ENCODE measurements around the gene CWC15. TPM values are rescaled to one million over a fixed set of nuclear protein-coding genes. Genes with fewer than 3 reads are reported as not detected.
"Not testable (repeated sequence)": the region's sequence is repeated elsewhere in the genome, so short reads cannot be mapped to it uniquely, and the experiment has no call there.

CWC15 gene
- 10 to 100 TPM; 29.3 to 56.3 (median 35.3) TPM for polyA plus RNA-seq

DNA sequence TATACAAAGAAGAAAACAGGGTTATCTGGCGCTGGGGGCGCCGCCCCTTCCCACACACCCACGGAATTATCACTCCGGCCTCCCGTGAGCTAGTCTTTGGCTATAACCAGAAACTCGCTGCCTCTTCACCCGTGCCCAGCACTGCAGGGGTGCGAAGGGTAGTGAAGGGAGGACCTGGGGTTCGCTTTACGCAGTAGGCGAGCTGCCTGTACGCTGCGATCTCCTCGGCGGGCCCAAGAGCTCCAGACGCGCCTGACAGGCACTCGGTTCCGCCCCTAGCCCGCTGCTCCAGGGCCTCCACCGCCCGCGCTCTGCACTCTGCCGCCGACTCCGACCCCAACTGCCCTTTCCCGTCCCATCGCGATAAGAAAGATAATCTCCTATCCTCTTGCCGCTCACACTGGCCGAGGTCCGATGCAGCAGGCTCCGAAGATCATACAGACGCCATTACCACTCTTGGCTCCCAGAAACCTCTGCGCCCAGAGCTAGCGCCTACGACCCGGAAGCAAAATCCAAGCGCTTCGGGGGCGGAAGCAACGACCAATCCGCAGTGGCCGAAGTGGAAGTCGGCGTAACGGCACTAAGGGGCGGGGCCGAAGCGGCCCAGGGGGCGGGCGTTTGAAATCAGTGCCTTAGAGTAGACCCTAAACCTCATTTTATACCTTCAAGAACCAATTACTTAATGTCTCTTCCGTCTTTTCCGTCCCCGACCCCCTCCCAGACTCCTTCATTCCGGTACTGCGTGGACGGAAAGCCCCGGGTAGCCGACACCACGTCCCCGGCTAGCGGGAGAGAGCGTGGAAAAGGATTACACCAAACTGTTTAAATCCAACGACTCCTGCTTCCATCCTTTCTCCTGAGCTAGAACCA is at the start of gene CWC15, which contains the start of gene KDM4D:
Gene CWC15, minus strand, starts transcription at position 458 of the 870 bp plus-strand sequence. CDS start 1,371 bp downstream, outside the sequence.
Gene KDM4D, plus strand, starts transcription at position 611 of the 870 bp plus-strand sequence. CDS start 23,664 bp downstream, outside the sequence.
- no peak within 1 kb of the TSS for H3K27ac ChIP-seq (ENCODE audit: low read depth, low read length)
- 0 to 1% (median 0%) methylated on average over 65 to 66 of the region's 66 CpGs for WGBS, 3 donors

DNA sequence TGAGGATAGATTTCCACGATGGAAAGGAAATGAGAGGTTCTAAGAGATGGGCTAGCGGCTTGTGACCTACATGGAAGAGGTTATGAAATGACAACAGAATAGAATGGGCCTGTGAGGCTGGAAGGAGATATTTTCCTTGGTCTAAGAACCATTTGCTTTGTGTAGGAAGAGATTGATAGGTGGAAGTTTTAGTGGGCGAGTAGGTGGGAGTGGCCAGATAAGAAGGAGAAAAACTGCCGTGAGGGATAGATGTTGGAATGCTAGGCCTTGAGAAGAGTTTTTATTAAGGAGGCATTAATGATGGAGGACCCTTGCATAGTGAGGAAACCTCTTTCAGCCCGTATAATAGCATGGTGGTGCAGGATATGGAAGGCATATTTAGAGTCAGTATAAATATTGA is 48.1 kb upstream of the CWC15 start:
- 78 to 84% (median 83%) methylated on average over 5 of the region's 5 CpGs for WGBS, 3 donors
- H3K27ac ChIP-seq (ENCODE audit: low read depth, low read length), result not testable (repeated sequence)

DNA sequence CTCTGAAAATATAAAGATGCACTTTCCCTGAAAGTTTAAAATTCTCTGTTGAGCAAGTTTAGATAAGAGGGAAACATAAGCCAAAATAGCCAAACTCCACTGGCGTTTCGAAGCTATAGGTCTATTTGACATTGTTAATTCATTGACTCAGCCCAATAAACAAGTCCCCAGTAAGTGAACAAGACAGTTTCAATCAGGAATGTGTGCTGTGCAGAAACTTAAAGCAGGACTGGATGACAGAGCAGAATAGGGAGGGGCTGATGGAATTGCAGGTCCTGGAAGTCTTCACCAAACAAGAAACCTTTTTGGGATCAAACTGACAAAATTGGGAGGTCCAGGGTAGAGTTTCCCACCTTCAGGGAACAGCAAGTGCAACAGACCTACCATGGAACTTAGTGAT is 42.8 kb upstream of the CWC15 start:
- 53 to 67% (median 66%) methylated on average over 2 of the region's 2 CpGs for WGBS, 3 donors
- no peak overlapping the region for H3K27ac ChIP-seq (ENCODE audit: low read depth, low read length)

DNA sequence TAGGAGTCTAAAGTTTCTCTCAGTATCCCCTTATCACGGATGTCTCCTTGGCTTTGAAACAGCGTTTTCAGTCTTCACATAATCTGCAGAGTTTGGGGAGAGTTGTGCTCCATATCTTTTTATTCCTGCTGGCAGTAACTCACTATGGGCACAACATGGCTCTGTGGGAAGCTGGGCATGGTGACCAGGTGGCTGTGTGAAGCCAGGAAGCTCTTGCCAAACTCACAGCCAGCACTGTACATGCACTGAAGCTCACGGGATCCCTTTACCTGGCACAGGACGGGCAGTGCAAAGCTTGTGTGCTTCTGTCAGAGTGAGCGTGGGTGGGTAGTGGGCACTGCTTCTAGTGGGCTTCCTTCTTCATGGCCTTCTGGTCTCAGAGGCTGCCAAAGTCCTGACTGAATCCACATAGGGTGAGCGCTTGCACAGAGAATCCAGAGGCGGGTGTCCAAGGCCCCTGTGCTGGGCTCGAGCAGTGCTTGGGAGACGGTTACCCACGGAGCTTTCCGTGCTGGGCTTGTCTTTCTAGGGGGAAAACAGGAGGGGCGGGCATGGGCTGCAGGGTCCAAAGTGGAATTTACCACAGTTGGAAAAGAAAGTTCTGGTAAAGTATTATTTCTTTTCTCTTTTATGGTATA is 40.9 kb upstream of the CWC15 start:
- 69 to 88% (median 87%) methylated on average over 12 of the region's 12 CpGs for WGBS, 3 donors
- H3K27ac ChIP-seq (ENCODE audit: low read depth, low read length), result no peak overlapping the region

DNA sequence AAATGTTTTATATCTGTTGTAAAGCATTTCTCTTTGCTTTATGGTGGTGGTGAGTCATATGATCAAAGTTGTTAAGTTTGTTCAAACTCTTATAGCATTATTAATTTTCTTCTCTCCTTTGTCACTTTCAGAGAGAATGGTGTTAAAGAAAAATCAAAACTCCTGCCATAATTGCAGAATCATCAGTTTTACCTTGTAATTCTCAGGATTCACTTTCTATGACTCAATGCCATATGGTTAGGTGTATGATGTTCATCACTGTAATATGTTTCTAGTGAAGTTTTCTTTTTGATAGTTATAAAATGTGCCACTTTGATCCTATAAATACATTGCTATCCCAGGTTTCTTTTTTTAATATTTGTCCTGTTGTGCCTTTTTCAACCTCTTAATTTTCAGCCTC is 38.0 kb upstream of the CWC15 start:
- no peak overlapping the region for H3K27ac ChIP-seq (ENCODE audit: low read depth, low read length)

DNA sequence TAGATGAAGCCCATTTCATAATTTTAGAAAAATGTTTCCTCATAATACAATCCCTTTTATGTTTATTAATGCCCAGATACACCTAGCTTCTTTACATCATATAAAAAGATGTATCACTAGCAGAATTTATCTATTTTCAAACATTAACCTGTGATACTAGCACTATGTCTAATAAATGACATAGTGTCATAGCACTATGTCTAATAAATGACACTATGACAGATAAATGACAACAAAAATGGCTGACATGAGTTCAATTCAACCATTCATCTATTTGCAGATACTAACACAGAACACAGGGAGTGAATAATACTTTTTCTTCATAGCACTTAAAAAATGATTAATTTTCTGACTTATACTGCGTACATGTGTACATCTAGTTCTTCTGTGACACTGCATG is 32.3 kb upstream of the CWC15 start:
- no peak overlapping the region for H3K27ac ChIP-seq (ENCODE audit: low read depth, low read length)
- WGBS, 3 donors, result 88 to 96% (median 91%) methylated on average over 1 of the region's 1 CpG

DNA sequence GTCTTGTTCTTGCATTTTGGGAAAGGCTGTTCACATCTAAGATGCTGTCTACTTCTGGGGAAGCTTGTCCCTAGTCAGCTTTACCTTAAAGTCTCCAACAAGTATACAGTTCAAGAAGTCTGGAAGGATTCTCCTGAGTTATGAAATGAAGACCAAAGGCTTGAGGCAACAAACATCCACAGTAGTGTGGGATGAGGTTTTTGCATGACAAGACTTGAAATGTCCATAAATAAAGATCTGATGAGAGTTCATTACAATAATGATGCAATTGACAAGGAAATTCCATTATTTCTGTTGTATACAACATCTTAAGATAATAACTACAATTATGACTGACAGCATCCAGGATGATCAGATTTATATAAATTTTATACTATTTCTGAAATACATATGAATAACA is 30.4 kb upstream of the CWC15 start:
- H3K27ac ChIP-seq (ENCODE audit: low read depth, low read length), result no peak overlapping the region

DNA sequence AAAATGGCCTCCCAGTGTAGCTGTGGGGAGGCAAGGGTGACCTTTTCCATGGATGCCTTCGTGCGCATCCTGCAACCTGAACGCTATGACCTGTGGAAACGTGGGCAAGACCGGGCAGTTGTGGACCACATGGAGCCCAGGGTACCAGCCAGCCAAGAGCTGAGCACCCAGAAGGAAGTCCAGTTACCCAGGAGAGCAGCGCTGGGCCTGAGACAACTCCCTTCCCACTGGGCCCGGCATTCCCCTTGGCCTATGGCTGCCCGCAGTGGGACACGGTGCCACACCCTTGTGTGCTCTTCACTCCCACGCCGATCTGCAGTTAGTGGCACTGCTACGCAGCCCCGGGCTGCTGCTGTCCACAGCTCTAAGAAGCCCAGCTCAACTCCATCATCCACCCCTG is 24.9 kb upstream of the CWC15 start:
- H3K27ac ChIP-seq (ENCODE audit: low read depth, low read length), result no peak overlapping the region
- 90 to 97% (median 95%) methylated on average over 13 of the region's 13 CpGs for WGBS, 3 donors

DNA sequence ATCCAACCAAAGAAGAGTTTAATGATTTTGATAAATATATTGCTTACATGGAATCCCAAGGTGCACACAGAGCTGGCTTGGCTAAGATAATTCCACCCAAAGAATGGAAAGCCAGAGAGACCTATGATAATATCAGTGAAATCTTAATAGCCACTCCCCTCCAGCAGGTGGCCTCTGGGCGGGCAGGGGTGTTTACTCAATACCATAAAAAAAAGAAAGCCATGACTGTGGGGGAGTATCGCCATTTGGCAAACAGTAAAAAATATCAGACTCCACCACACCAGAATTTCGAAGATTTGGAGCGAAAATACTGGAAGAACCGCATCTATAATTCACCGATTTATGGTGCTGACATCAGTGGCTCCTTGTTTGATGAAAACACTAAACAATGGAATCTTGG is 24.1 kb upstream of the CWC15 start:
- WGBS, 3 donors, result 85 to 94% (median 90%) methylated on average over 6 of the region's 6 CpGs
- H3K27ac ChIP-seq (ENCODE audit: low read depth, low read length), result no peak overlapping the region

DNA sequence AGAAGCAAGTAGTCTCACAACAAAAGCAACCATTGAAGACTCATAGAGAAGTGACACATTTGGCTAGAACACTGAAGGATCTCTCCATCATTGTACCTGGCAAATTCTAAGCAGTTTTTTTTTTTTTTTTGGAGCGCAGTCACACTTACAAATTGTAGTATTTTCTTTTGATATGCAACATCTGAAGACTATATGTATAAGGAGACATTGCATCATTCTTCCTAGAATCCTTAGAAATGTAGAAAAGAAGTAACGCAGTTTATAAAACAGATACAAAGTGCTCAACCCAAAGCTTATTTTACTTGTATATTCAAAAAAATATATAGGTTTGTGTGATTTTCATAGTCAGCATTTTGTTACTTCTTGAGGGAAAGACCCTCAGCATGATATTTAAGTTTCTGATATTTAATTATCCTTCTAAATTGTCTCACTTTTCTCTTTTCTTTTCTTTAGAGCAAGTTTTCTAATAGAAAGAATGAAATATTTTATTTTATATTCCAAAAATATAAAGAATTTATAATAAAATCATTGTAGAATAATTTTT is 20.1 kb upstream of the CWC15 start:
- no peak overlapping the region for H3K27ac ChIP-seq (ENCODE audit: low read depth, low read length)
- 93 to 100% (median 99%) methylated on average over 2 of the region's 2 CpGs for WGBS, 3 donors

DNA sequence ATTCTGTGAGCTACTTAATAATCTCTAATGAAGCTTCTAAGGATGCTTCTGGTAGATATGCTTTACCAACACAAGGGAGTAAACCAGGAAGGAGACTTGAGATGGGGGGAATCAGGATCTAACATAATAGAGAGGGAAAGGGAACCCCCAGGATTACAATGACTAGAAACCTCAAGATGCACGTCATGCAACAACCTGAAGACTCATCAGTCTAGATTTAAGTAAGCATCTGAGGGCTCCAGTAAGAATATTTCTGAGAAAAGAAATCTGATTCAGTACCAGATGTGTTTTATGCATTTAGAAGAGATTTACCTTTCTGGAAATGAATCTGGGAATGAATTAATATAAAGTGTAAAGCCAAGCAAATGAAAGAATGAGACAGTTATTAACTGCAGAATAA is 15.4 kb upstream of the CWC15 start:
- WGBS, 3 donors, result 70 to 90% (median 85%) methylated on average over 1 of the region's 1 CpG
- H3K27ac ChIP-seq (ENCODE audit: low read depth, low read length), result no peak overlapping the region

DNA sequence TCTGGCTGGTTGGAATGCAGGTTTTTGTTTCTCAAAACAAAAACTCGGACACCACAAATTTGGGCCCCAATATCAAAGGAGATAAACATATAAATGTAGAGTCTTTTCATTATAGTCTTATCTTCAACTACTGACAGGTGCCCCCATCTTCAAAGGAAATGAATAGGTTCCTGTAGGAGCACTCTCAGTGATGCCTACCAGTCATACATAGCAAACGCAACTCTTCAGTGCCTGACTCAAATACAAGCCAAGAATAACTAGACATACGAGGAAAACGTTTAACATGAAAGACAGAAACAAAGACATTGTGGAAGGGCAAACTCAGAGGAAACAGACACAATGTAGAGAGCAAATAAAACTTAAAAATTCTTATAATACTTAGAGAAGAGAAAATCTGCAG is 14.0 kb upstream of the CWC15 start:
- H3K27ac ChIP-seq (ENCODE audit: low read depth, low read length), result no peak overlapping the region
- WGBS, 3 donors, result 73 to 80% (median 79%) methylated on average over 4 of the region's 4 CpGs

DNA sequence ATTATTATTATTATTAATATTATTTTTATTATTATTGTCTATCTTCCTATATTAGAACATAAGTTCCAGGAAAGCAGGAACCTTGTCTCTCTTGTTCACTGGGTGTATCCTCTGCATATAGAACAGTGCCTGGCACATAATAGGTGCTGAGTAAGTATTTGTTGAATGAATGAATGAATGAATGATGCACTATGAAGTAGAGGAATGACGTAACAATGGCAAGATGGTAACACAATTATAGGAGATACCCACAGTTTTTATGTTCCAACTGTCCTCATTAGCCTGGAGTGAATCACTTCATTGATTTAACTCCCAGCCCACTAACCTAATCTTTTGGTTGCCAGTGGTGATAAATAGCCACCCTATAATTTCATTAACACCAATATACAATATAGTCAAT is 2.2 kb upstream of the CWC15 start:
- WGBS, 3 donors, result 88 to 92% (median 89%) methylated on average over 1 of the region's 1 CpG
- no peak overlapping the region for H3K27ac ChIP-seq (ENCODE audit: low read depth, low read length)

DNA sequence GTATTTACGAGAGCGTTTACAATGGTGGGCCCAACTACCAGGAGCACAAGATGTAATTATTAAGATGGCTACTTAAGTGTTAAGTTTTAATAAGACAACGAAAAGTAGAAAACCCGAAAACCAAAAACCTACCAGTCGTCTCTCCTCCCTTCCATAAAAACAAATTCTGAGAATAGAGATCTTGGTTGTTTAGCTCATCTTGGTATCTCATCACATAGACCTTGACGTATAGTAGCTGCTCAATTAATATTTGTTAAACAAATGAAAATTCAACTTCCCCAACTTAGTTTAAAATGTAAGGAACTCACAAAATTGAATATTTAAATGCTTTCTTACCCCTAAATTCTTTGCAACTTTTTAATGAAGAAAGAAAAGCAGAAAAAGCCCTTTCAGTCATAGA is 822 bp upstream of the CWC15 start:
- 37 to 52% (median 44%) methylated on average over 6 of the region's 6 CpGs for WGBS, 3 donors
- H3K27ac ChIP-seq (ENCODE audit: low read depth, low read length), result no peak overlapping the region

DNA sequence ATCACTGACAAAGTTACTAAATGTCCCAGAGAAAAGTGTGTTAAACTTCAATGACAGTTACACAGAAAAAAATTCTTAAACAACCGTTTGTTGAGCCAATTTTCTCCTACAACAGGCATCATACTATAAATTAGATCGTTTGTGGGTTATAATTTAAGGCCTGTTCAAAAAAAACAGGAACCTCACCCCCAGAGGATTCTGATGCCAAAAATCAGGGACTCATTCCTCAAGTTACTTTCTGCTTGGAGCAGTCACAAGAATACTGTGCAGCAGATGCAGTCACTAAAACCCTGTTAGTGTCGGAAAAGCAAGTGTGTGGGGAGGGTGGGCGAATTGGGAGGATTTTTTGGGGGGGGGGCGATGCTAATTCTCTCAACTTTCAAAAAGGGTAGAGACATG is 657 bp downstream of the CWC15 start:
- H3K27ac ChIP-seq (ENCODE audit: low read depth, low read length), result no peak overlapping the region
- 3% methylated on average over 5 of the region's 5 CpGs for WGBS, 3 donors

DNA sequence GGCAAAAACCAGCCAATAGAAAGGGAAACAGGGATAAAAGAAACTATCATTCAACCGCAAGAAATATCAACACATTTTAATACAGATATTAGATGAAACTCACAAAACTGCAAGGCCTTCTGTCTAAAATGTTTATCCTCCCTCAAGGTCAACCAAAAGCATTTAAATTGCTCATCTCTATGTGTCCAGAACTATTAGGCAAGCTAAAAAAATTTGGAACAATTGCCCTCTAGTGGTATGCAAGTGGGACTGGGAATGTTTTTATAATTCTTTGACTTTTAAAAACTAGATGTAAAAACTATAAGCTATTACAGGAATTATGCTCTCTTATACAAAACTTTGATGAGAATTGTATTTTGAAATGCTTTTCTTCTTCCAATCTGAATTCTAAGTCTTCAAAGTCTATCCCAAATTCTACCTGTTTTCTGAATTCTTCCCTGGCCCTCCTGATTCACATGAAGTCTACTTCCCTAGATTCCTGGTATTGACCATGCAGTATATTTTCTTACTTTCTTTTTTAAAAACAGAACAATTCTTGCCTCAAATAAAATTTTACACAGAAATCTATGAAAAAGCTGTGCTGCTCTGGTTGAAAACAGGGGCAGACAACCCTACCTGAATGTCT is 4.9 kb downstream of the CWC15 start:
- 94 to 97% (median 94%) methylated on average over 1 of the region's 1 CpG for WGBS, 3 donors
- no peak overlapping the region for H3K27ac ChIP-seq (ENCODE audit: low read depth, low read length)

DNA sequence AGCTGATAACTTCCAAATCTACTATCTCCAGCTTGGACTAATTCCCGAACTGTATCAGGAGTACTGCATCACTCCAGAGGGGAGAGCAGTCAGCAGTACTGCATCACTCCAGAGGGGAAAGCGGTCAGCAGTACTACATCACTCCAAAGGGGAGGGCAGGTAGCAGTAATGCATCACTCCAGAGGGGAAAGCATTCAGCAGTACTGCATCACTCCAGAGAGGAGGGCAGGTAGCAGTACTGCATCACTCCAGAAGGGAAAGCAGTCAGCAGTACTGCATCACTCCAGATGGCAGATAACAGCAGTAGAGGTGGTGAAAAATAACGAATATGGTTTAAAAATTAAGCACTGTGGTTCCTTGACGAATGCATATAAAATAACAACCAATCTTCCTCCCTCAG is 8.4 kb downstream of the CWC15 start:
- 73 to 94% (median 91%) methylated on average over 4 of the region's 4 CpGs for WGBS, 3 donors
- H3K27ac ChIP-seq (ENCODE audit: low read depth, low read length), result no peak overlapping the region

DNA sequence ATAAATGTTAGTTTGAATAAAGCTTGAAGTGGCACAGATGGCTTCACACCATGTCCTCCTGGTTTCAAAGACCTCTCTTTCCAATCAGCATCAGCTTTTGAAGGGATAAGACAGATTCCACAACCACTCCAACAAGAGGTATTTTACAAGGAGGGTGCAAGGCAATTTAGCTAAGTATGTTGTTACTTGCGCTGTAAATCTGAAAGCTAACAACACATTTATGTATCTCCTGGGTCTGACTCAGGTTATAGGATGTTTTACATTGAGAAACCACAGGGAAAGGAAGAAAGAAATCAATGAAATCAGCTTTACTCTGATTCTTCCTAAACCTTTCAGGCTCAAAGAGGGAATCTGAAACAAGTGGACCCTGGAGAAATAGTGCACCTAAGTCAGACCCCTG is 12.1 kb downstream of the CWC15 start:
- 97 to 100% (median 99%) methylated on average over 1 of the region's 1 CpG for WGBS, 3 donors
- no peak overlapping the region for H3K27ac ChIP-seq (ENCODE audit: low read depth, low read length)

DNA sequence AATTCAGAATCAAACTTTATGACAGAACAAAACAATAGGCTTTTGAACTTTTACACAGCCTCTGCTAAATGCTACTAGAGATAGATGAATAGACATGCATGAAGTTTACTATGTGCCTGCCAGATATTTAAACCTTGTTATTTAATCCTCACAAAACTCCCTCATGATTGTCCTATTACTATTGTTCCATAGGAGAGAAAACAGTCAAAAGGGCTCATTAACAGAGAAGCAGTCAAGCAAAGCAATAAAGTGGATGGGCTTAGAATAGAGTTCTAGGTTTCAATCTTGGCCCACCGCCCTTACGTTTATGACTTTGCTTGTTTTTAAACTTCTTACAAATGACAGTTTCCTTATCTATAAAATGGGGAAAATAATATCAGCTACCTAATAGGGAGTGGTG is 12.9 kb downstream of the CWC15 start:
- no peak overlapping the region for H3K27ac ChIP-seq (ENCODE audit: low read depth, low read length)
- WGBS, 3 donors, result 92 to 99% (median 96%) methylated on average over 2 of the region's 2 CpGs
